ENCODE results near the gene C2.

DNA sequence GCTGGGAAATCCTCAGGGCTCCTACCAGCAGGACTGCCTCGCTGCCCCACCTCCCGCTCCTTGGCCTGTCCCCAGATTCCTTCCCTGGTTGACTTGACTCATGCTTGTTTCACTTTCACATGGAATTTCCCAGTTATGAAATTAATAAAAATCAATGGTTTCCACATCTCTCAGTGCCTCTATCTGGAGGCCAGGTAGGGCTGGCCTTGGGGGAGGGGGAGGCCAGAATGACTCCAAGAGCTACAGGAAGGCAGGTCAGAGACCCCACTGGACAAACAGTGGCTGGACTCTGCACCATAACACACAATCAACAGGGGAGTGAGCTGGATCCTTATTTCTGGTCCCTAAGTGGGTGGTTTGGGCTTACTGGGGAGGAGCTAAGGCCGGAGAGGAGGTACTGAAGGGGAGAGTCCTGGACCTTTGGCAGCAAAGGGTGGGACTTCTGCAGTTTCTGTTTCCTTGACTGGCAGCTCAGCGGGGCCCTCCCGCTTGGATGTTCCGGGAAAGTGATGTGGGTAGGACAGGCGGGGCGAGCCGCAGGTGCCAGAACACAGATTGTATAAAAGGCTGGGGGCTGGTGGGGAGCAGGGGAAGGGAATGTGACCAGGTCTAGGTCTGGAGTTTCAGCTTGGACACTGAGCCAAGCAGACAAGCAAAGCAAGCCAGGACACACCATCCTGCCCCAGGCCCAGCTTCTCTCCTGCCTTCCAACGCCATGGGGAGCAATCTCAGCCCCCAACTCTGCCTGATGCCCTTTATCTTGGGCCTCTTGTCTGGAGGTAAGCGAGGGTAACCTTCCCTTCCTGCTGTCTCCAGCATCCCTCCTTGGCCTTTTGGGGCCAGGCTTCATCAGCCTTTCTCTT, 18.2 kb downstream of the C2 start, which contains the start of gene CFB:
- no peak for TF ChIP-seq POLR2A (IDR thresholded peaks at IDR 0.05)
- no peak for TF ChIP-seq CTCF (IDR thresholded peaks at IDR 0.05 in 4 of 5, conservative IDR thresholded peaks at IDR 0.05 in 1 of 5)

Measured in gastrocnemius medialis (tissue), 4 donors.